ENCODE data around the gene ARPC1B. TPM values are rescaled to one million over a fixed set of nuclear protein-coding genes. Genes with fewer than 3 reads are reported as not detected.
"Not testable (repeated sequence)": the region's sequence is repeated elsewhere in the genome, so short reads cannot be mapped to it uniquely, and the experiment has no call there.

ARPC1B gene
- total RNA-seq, 1 donor from 2014 or later: 254 TPM

GRCh38 chr7:99372275-99373090 is 2.0 kb upstream of the ARPC1B start:
- peak overlapping the region; percentile 71 for H3K27ac Mint-ChIP-seq
- intact Hi-C loops (cut with micrococcal nuclease): loop anchor here (5.0 kb wide), 1 partner anchor 230 kb away; the partner anchor contains the start of gene SMURF1
- H3K4me1 Mint-ChIP-seq (ENCODE audit: low read depth): peaks cover 14% of the 10 kb centered on the region
- no peaks in the 10 kb centered on the region for H3K27me3 Mint-ChIP-seq (ENCODE audit: insufficient read depth)
- no peaks in the 10 kb centered on the region for H3K9me3 Mint-ChIP-seq
- peaks cover 9% of the 10 kb centered on the region for H3K36me3 Mint-ChIP-seq (ENCODE audit: low read depth)
- no peak for DNase-seq (ENCODE audit: low spot score)
- peak overlapping the region; percentile 78 for H3K4me3 Mint-ChIP-seq

GRCh38 chr7:99373091-99374066 is 1.2 kb upstream of the ARPC1B start:
- Mint-ChIP-seq H3K9me3 (no peaks in the 10 kb centered on the region), H3K27me3 (ENCODE audit: insufficient read depth) (no peaks in the 10 kb centered on the region), H3K27ac (peak overlapping the region; percentile 71), H3K4me1 (ENCODE audit: low read depth) (peaks cover 14% of the 10 kb centered on the region), H3K36me3 (ENCODE audit: low read depth) (peaks cover 16% of the 10 kb centered on the region), H3K4me3 (peak overlapping the region; percentile 86)
- no peak for DNase-seq (ENCODE audit: low spot score)
- intact Hi-C loops (cut with micrococcal nuclease): loop anchor here (1.0 to 5.0 kb wide), 4 partner anchors 19 to 231 kb away; partner anchors contain the start of genes ARPC1A, BUD31, PDAP1 and SMURF1

- peak overlapping the region; percentile 83 for H3K4me3 Mint-ChIP-seq
- H3K9me3 Mint-ChIP-seq: no peaks in the 10 kb centered on the region
- H3K4me1 Mint-ChIP-seq (ENCODE audit: low read depth): peaks cover 15% of the 10 kb centered on the region
- H3K27ac Mint-ChIP-seq: peak overlapping the region; percentile 67
- peak; percentile 67 for DNase-seq (ENCODE audit: low spot score)
- peaks cover 17% of the 10 kb centered on the region for H3K36me3 Mint-ChIP-seq (ENCODE audit: low read depth)
- H3K27me3 Mint-ChIP-seq (ENCODE audit: insufficient read depth): no peaks in the 10 kb centered on the region
- intact Hi-C loops (cut with micrococcal nuclease): loop anchor here (2.0 kb wide), 1 partner anchor 18 kb away; no protein-coding TSS in a partner anchor
Measured at GRCh38 chr7:99375070-99375807, 709 bp downstream of the ARPC1B start.

GRCh38 chr7:99379043-99379577 is 4.6 kb downstream of the ARPC1B start:
- H3K36me3 Mint-ChIP-seq (ENCODE audit: low read depth): peaks cover 31% of the 10 kb centered on the region
- no peaks in the 10 kb centered on the region for H3K27me3 Mint-ChIP-seq (ENCODE audit: insufficient read depth)
- peaks cover 34% of the 10 kb centered on the region for H3K4me1 Mint-ChIP-seq (ENCODE audit: low read depth)
- no peaks in the 10 kb centered on the region for H3K9me3 Mint-ChIP-seq
- DNase-seq (ENCODE audit: low spot score): peak; percentile 36
- peak overlapping the region; percentile 86 for H3K4me3 Mint-ChIP-seq
- peak overlapping the region; percentile 91 for H3K27ac Mint-ChIP-seq
- intact Hi-C loops (cut with micrococcal nuclease): no loop called here

GRCh38 chr7:99379693-99380031 is 5.1 kb downstream of the ARPC1B start:
- intact Hi-C loops (cut with micrococcal nuclease): loop anchor here (2.0 kb wide), 4 partner anchors 49 to 179 kb away; partner anchors contain the start of genes CPSF4, PTCD1, ZKSCAN5 and ZNF655
- Mint-ChIP-seq H3K36me3 (ENCODE audit: low read depth) (peaks cover 31% of the 10 kb centered on the region), H3K27ac (peak overlapping the region; percentile 91), H3K4me1 (ENCODE audit: low read depth) (peaks cover 34% of the 10 kb centered on the region), H3K4me3 (peak overlapping the region; percentile 86)
- not testable (repeated sequence) for H3K9me3 Mint-ChIP-seq; H3K27me3 Mint-ChIP-seq (ENCODE audit: insufficient read depth); DNase-seq (ENCODE audit: low spot score)

- peak; percentile 26 for DNase-seq (ENCODE audit: low spot score)
- peaks cover 34% of the 10 kb centered on the region for H3K4me1 Mint-ChIP-seq (ENCODE audit: low read depth)
- intact Hi-C loops (cut with micrococcal nuclease): loop anchor here (2.0 kb wide), 4 partner anchors 49 to 179 kb away; partner anchors contain the start of genes CPSF4, PTCD1, ZKSCAN5 and ZNF655
- peak overlapping the region; percentile 86 for H3K4me3 Mint-ChIP-seq
- no peaks in the 10 kb centered on the region for H3K9me3 Mint-ChIP-seq
- H3K27me3 Mint-ChIP-seq (ENCODE audit: insufficient read depth): no peaks in the 10 kb centered on the region
- H3K36me3 Mint-ChIP-seq (ENCODE audit: low read depth): peaks cover 31% of the 10 kb centered on the region
- H3K27ac Mint-ChIP-seq: peak overlapping the region; percentile 91
Measured at GRCh38 chr7:99380032-99380822, 5.7 kb downstream of the ARPC1B start.

- no peaks in the 10 kb centered on the region for H3K9me3 Mint-ChIP-seq
- peak overlapping the region; percentile 86 for H3K4me3 Mint-ChIP-seq
- H3K36me3 Mint-ChIP-seq (ENCODE audit: low read depth): peaks cover 34% of the 10 kb centered on the region
- peak; percentile 89 for DNase-seq (ENCODE audit: low spot score)
- intact Hi-C loops (cut with micrococcal nuclease): loop anchor here (1.0 to 2.0 kb wide), 6 partner anchors 11 to 178 kb away; partner anchors contain the start of genes BUD31, CPSF4, PDAP1 and PTCD1
- H3K27ac Mint-ChIP-seq: peak overlapping the region; percentile 91
- peaks cover 34% of the 10 kb centered on the region for H3K4me1 Mint-ChIP-seq (ENCODE audit: low read depth)
- H3K27me3 Mint-ChIP-seq (ENCODE audit: insufficient read depth): no peaks in the 10 kb centered on the region
Measured at GRCh38 chr7:99380823-99381663, 6.5 kb downstream of the ARPC1B start.

- peak overlapping the region; percentile 91 for H3K27ac Mint-ChIP-seq
- intact Hi-C loops (cut with micrococcal nuclease): loop anchor here (1.0 to 2.0 kb wide), 6 partner anchors 11 to 177 kb away; partner anchors contain the start of genes BUD31, CPSF4, PDAP1 and PTCD1
- H3K36me3 Mint-ChIP-seq (ENCODE audit: low read depth): peaks cover 39% of the 10 kb centered on the region
Measured at GRCh38 chr7:99381664-99382075, 7.1 kb downstream of the ARPC1B start.

GRCh38 chr7:99383203-99383602 is 8.7 kb downstream of the ARPC1B start:
- Mint-ChIP-seq H3K27ac (peak overlapping the region; percentile 41), H3K4me3 (no peak overlapping the region), H3K27me3 (ENCODE audit: insufficient read depth) (no peaks in the 10 kb centered on the region), H3K9me3 (no peaks in the 10 kb centered on the region), H3K36me3 (ENCODE audit: low read depth) (peaks cover 38% of the 10 kb centered on the region), H3K4me1 (ENCODE audit: low read depth) (peaks cover 34% of the 10 kb centered on the region)
- no peak for DNase-seq (ENCODE audit: low spot score)
- intact Hi-C loops (cut with micrococcal nuclease): no loop called here

More at GRCh38 chr7:99381664-99382075, 7.1 kb downstream of the ARPC1B start:
- H3K27me3 Mint-ChIP-seq (ENCODE audit: insufficient read depth): no peaks in the 10 kb centered on the region
- H3K4me1 Mint-ChIP-seq (ENCODE audit: low read depth): peaks cover 34% of the 10 kb centered on the region
- no peaks in the 10 kb centered on the region for H3K9me3 Mint-ChIP-seq
- peak overlapping the region; percentile 86 for H3K4me3 Mint-ChIP-seq
- DNase-seq (ENCODE audit: low spot score): no peak

GRCh38 chr7:99383791-99384370 is 9.4 kb downstream of the ARPC1B start:
- DNase-seq (ENCODE audit: low spot score): no peak
- Mint-ChIP-seq H3K4me3 (no peak overlapping the region), H3K36me3 (ENCODE audit: low read depth) (peaks cover 40% of the 10 kb centered on the region), H3K4me1 (ENCODE audit: low read depth) (peaks cover 33% of the 10 kb centered on the region), H3K27ac (peak overlapping the region; percentile 41), H3K9me3 (no peaks in the 10 kb centered on the region), H3K27me3 (ENCODE audit: insufficient read depth) (no peaks in the 10 kb centered on the region)
- intact Hi-C loops (cut with micrococcal nuclease): no loop called here

All from activated T-helper 1 cell treated with anti-CD3 and anti-CD28 coated beads, Interleukin-12 subunit alpha, Interleukin-12 subunit beta, Interleukin-2, Interleukin-4 antibody, amounts not matched to agents 30 ng/mL and 10 ng/mL and 1 ng/mL, durations not matched to agents 14 hours and 24 hours and 36 hours (primary cell).